ENCODE data around the gene BCAS3. TPM values are rescaled to one million over a fixed set of nuclear protein-coding genes. Genes with fewer than 3 reads are reported as not detected.

BCAS3 gene
- total RNA-seq, 2 experiments from 2014 or later: 20.1 to 31.8 TPM

- Mint-ChIP-seq H3K27me3 (no peaks in the 10 kb centered on the region), H3K9me3 (no peaks in the 10 kb centered on the region), H3K36me3 (ENCODE audit: low read depth) (no peaks in the 10 kb centered on the region), H3K27ac (no peak overlapping the region), H3K4me1 (ENCODE audit: low read depth) (no peaks in the 10 kb centered on the region), H3K4me3 (no peak overlapping the region)
- intact Hi-C loops (cut with DNase I, micrococcal nuclease): no loop called here
- ChIA-PET CTCF (no interaction called here), POLR2A (no interaction called here)
- no peaks in the 10 kb centered on the region for H3K9me3 ChIP-seq (ENCODE audit: control insufficient read depth in 1 of 2, insufficient read depth in 1 of 2, low read length in 2 of 2)
- ATAC-seq (ENCODE audit: poor library complexity) (no peak), DNase-seq (no peak)
- no peaks in the 10 kb centered on the region for H3K4me1 ChIP-seq (ENCODE audit: insufficient read depth, low read length)
- no peaks in the 10 kb centered on the region for H3K27me3 ChIP-seq (ENCODE audit: control insufficient read depth in 1 of 2, insufficient read depth in 2 of 2, low read length in 2 of 2)
- H3K36me3 ChIP-seq (ENCODE audit: insufficient read depth, low read length): no peaks in the 10 kb centered on the region
- H3K27ac ChIP-seq (ENCODE audit: low read depth in 1 of 2, low read length in 2 of 2): no peak overlapping the region
- H3K4me3 ChIP-seq (ENCODE audit: low read length): no peak overlapping the region
- TF ChIP-seq CTCF (IDR thresholded peaks at IDR 0.05): no peak
Observed at GRCh38 chr17:61294777-61295176, 617.1 kb downstream of the BCAS3 start.

GRCh38 chr17:61296058-61296457 is 618.4 kb downstream of the BCAS3 start:
- DNase-seq (no peak), ATAC-seq (ENCODE audit: poor library complexity) (no peak)
- H3K4me1 Mint-ChIP-seq (ENCODE audit: low read depth): no peaks in the 10 kb centered on the region
- Histone ChIP-seq H3K9me3 (ENCODE audit: control insufficient read depth in 1 of 2, insufficient read depth in 1 of 2, low read length in 2 of 2) (no peaks in the 10 kb centered on the region), H3K27me3 (ENCODE audit: control insufficient read depth in 1 of 2, insufficient read depth in 2 of 2, low read length in 2 of 2) (no peaks in the 10 kb centered on the region), H3K36me3 (ENCODE audit: insufficient read depth, low read length) (no peaks in the 10 kb centered on the region), H3K4me1 (ENCODE audit: insufficient read depth, low read length) (no peaks in the 10 kb centered on the region), H3K27ac (ENCODE audit: low read depth in 1 of 2, low read length in 2 of 2) (no peak overlapping the region), H3K4me3 (ENCODE audit: low read length) (no peak overlapping the region)
- H3K36me3 Mint-ChIP-seq (ENCODE audit: low read depth): no peaks in the 10 kb centered on the region
- POLR2A ChIA-PET: no interaction called here
- intact Hi-C loops (cut with DNase I, micrococcal nuclease): no loop called here
- no peak overlapping the region for H3K27ac Mint-ChIP-seq
- no peak for TF ChIP-seq CTCF (IDR thresholded peaks at IDR 0.05)
- H3K9me3 Mint-ChIP-seq: no peaks in the 10 kb centered on the region
- CTCF ChIA-PET: no interaction called here
- no peak overlapping the region for H3K4me3 Mint-ChIP-seq
- H3K27me3 Mint-ChIP-seq: no peaks in the 10 kb centered on the region

- DNase-seq: no peak
- Mint-ChIP-seq H3K4me1 (ENCODE audit: low read depth) (no peaks in the 10 kb centered on the region), H3K27ac (no peak overlapping the region), H3K9me3 (no peaks in the 10 kb centered on the region), H3K36me3 (ENCODE audit: low read depth) (no peaks in the 10 kb centered on the region), H3K4me3 (no peak overlapping the region), H3K27me3 (no peaks in the 10 kb centered on the region)
- H3K4me3 ChIP-seq (ENCODE audit: low read length): no peak overlapping the region
- no peaks in the 10 kb centered on the region for H3K9me3 ChIP-seq (ENCODE audit: control insufficient read depth in 1 of 2, insufficient read depth in 1 of 2, low read length in 2 of 2)
- ChIA-PET POLR2A (no interaction called here), CTCF (interaction anchor here (0.6 kb wide), 1 partner anchor 22 kb away, joined by 3 read pairs; no protein-coding TSS in a partner anchor)
- intact Hi-C loops (cut with DNase I, micrococcal nuclease): no loop called here
- no peaks in the 10 kb centered on the region for H3K27me3 ChIP-seq (ENCODE audit: control insufficient read depth in 1 of 2, insufficient read depth in 2 of 2, low read length in 2 of 2)
- ATAC-seq (ENCODE audit: poor library complexity): no peak
- H3K36me3 ChIP-seq (ENCODE audit: insufficient read depth, low read length): no peaks in the 10 kb centered on the region
- no peak overlapping the region for H3K27ac ChIP-seq (ENCODE audit: low read depth in 1 of 2, low read length in 2 of 2)
- no peaks in the 10 kb centered on the region for H3K4me1 ChIP-seq (ENCODE audit: insufficient read depth, low read length)
- TF ChIP-seq CTCF (IDR thresholded peaks at IDR 0.05): no peak
Observed at GRCh38 chr17:61299517-61300513, 622.2 kb downstream of the BCAS3 start.
